ENCODE data around the gene SOX11.
"Not testable (repeated sequence)": the region's sequence is repeated elsewhere in the genome, so short reads cannot be mapped to it uniquely, and the experiment has no call there.

SOX11 gene

GRCh38 chr2:5691985-5692529 is at the start of gene SOX11:
Gene SOX11, plus strand, starts transcription at chr2:5692384. Its CDS starts 338 bp downstream, at chr2:5692722.
- DNase-seq = no peak

DNA sequence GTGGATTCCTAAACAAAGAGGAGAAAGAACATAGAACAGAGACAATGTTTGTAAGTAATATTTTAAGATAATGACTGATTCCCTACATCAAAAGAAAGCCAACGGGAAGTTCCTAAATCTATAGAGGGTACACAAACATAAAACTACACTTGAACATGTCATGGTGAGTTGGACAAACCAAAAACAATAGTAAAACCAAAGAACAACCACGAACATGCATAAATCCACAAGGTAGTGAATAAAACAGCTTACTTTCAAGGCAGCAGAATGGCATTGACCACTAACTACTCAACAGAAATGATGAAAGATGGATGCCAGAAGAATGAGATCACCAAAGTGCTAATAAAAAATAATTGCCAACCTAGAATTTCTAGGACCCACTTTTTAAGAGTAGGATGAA is 39.5 kb upstream of the SOX11 start:
- not testable (repeated sequence) for DNase-seq

DNA sequence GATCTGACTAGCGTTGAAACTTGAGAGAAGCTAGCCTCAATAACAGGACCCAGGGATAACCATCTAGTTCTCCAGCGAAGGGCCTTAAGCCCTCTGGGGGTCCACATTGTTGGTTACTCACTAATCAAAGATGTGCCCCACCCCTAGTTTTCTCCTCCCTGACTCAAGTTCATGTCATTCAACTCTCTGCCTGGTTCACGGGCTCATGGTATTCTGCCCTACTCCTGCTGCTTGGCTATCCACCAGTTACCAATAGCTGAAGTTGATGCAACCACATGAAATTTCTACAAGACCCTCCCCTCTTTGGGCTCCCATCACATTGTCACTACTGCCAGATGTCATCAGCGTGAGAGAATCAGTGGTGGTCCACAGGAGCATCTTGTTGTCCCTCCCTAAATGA is 38.4 kb upstream of the SOX11 start:
- DNase-seq = not testable (repeated sequence)

DNA sequence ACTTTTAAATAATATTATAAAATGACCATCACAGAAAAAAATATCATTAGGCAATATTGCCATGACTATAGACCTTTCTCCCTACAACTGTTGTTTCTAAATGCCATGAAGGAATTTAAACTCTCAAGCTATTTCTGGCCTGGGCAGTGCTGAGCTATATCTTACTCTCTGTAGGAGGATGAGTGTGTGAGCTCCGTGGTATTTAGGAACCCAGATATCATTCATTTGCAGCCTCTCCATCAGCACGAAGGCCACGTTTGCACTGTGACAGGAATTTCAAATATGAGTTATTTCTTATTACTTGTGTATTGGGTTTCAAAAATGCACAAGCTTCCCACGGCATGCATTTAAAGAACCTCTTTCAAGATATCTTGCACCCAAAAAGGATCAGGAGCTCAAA is 35.0 kb upstream of the SOX11 start:
- no peak for DNase-seq

GRCh38 chr2:5660591-5660990 is 31.6 kb upstream of the SOX11 start:
- no peak for DNase-seq

DNA sequence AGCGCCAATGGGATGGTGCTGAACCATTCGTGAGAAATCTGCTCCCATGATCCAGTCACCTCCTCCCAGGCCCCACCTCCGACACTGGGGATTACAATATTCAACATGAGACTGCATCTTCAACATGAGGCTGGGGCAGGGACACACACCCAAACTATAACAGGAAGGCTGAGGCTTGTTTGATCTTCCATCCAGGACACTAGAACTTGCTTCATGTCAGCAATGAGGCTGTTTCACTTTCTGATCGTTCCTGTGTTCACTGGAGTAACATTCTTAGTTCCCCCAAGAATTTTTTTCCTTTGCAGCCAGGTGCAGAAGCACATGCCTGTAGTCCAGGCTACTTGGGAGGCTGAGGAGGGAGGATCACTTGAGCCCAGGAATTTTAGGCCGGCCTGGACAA is 30.8 kb upstream of the SOX11 start:
- DNase-seq = no peak

- DNase-seq = no peak
Observed at GRCh38 chr2:5664278-5664681, 27.9 kb upstream of the SOX11 start.

- DNase-seq = no peak
Observed at GRCh38 chr2:5665066-5665465, 27.1 kb upstream of the SOX11 start.

- DNase-seq = no peak
Observed at GRCh38 chr2:5666798-5667197, 25.4 kb upstream of the SOX11 start.

DNA sequence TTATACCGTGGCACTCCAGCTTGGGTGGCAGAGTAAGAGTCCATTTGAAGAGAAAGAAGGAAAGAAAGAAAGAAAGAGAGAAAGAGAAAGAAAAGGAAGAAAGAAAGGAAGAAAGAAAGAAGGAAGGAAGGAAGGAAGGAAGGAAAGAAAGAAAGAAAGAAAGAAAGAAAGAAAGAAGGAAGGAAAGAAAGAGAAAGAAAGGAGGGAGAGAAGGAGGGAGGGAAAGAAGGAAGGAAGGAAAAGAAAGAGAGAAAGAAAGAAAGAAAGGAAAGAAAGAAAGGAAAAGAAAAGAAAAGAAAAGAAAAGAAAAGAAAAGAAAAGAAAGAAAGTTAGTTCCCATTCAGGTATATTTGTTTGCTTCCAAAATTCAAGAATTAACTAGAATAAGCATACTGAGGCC is 24.5 kb upstream of the SOX11 start:
- DNase-seq = not testable (repeated sequence)

- no peak for DNase-seq
Observed at GRCh38 chr2:5668682-5669250, 23.4 kb upstream of the SOX11 start.

DNA sequence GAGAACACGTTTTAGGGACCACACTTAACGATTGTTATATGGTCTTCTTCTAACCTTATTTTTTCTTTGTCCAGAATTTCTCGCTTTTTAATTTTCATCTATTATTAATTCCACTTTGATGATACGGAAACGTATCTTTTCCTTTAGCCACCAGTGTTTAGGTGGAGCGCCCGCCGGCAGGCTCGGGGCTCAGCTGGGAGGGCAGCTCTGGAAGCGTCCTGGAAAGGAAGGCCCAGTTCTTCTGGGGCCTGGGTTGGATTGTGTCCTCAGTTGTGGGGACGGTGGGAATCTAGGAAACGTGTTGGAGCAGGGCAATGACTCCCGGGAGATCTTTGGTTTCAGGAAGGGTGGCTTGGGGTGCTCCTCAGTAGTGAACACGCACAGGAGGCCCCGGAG is 19.4 kb upstream of the SOX11 start:
- DNase-seq = no peak

GRCh38 chr2:5673145-5674025 is 18.8 kb upstream of the SOX11 start:
- DNase-seq = no peak

DNA sequence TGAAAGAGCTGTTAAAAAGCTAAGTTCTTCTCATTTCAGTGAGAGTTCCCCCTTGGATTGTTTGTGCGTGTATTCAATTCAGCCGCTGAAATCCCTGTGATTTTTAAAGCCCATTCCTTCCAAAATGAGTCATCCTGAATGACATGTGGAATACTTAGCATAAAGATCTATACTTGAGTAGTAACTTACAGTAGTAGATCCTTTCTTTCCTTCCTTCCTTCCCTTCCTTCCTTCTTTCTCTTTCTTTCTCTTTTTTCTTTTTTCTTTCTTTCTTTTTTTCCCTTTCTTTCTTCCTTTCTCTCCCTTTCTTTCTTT is 18.2 kb upstream of the SOX11 start:
- DNase-seq = no peak

DNA sequence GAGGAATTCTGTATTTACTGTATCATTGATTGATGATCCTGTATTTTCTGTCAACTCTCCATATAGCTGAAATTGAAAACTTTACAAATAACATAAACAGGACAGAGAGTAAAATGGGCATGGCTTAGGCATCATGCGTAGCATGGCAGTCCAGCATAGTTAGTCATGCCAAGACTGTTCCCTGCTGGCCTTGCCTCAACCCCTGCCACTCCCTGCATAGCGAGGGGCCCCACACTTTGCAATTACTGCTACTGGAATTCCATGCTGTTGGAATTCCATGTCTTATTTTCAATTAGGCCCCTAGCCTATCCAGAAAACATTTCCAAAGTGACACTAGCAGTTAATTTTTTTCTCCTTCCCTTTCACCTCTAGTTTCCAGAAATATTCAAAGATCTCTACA is 15.1 kb upstream of the SOX11 start:
- DNase-seq = no peak

- no peak for DNase-seq
Observed at GRCh38 chr2:5683471-5683870, 8.7 kb upstream of the SOX11 start.

DNA sequence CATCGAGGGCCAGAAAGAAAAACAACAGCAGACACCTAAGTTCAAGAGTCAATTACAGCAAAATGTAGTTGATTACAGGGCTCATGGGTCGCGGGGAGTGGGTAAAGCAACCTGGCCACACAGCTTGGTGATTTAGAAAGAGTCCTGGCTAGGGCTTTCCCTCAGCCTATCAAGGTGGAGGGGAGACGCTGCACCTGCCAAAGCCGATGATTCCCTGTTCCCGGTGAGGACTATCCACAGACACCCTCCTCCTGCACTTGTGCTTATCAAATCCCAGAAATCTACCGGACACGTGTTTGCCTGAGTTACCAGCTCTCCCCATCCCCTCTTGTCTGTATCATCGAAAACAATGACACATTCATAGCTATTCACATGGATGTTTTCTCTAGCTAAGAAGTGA is 7.0 kb upstream of the SOX11 start:
- no peak for DNase-seq

- DNase-seq = no peak
Observed at GRCh38 chr2:5686068-5686467, 6.1 kb upstream of the SOX11 start.

DNA sequence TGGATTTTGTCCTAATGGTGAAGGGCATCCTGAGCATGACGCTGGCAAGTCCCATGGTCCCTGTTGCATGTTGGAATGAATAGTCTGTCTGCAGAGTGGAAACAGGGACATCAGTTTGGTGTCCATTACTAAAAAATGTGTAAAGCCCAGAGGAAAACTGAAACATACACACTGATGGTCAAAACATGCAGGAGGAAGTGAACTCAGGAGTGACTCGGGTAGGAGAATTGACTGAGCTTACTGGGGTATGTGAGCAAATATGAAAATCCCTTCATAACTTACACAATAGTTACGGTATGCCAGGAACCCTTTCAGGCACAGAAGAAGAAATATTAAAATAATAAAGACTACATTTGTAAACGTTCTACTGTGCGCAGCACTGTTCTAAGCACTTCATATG is 5.6 kb upstream of the SOX11 start:
- DNase-seq = no peak

DNA sequence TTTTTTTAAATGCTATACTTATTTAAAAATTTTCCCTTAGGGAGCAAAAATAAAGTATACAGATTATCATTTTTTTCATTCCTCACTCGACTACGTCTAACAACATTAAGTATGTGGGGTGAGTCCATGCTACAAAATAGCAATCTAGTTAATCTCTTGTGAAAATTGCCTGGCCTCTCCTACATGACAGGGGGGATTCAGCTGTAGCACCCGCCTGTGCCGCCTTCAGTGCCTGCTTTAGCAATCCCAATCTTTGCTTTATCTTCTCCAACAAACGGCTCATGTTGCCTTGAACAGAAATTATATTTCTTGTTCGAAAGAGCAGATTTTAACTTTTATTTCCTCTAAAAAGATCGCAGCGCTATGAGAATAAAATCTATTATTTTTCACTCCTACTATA is 2.4 kb upstream of the SOX11 start:
- DNase-seq = no peak

DNA sequence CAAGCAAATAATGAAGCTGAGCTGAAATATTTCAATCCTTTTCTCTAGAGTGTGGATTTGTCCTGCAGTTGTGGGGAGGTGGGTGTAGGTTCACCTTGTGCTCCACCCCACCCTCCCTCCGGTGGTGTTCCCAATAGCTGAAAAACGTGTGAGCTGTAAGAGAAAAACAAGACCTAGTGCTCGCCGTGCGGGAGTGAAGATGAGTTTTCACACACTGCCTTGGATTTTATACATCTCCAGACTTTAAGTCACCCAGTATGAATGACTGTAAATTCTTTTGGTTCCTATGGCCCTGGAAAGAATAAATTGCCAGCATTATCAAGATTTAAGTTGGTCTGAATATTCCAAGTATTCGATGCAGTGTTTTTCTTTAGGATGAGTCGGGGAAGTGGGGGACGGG is 1.9 kb upstream of the SOX11 start:
- DNase-seq = no peak

DNA sequence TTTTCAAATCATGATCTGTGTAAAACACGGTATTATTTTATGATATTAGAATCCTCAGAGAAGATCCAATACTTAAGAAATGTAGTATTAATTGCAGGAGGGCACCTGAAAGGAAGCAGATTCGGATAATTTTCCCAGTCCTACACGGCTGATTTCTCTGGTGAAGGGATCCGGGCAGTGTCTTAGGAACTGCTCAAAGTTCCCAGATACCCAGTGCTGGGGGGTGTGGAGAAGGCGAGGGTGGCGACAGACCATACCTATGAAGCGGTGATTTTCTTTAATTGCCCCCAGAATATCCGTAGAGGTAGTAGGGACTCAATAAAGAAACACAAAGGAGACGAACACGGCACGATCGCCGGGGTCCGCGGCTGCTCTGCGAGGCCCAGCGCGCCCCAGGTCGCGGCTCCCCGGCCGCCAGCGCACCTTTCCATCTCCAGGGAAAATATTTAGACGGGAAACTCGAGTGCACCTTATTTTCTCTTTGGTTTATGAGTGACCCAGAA is 1.4 kb upstream of the SOX11 start:
- no peak for DNase-seq

DNA sequence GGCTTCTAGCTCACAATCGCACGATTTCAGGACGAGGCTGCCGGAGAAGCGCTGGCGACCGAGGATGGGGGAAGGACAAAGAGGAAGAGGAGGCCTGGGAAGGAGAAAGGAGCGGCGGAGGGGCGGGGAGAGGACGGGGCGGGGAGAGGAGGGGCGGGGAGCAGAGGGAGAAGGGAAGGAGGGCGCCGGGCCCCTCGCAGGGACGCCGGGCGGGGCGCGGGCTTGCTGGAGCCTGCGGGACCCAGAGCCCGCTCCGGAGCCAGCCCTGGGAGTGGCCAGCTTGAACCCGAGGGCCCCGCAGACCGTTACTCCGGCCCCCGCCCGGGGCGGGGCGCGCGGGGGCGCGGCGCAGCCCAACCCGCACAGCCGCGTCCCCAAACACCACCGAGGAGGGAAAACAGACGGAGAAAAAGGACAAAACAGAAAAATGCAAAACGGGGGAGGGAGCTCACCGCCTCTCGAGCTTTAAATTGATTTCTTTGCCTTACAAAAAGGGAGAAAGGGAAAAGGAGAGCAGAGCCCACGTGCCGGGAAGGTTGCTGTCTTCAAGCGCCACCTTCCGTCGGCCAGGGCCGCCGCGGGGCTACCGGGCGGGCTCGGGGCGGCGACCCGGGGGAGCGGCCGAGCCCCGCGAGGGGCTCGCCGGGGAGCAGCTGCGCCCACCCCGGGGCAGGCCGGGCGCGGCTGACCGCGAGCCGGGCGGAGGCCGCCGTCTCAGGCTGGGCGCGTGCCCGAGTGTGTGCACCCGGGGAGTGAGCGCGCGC is 781 bp upstream of the SOX11 start:
- no peak for DNase-seq
